Fibroblast of skin of abdomen (primary cell): ENCODE data around the gene IL1F10.

Experiments used
- DNase-seq: peaks from one replicate; pipeline ENCODE4 v3.0.0-alpha.2; 2013

Gene IL1F10

DNA sequence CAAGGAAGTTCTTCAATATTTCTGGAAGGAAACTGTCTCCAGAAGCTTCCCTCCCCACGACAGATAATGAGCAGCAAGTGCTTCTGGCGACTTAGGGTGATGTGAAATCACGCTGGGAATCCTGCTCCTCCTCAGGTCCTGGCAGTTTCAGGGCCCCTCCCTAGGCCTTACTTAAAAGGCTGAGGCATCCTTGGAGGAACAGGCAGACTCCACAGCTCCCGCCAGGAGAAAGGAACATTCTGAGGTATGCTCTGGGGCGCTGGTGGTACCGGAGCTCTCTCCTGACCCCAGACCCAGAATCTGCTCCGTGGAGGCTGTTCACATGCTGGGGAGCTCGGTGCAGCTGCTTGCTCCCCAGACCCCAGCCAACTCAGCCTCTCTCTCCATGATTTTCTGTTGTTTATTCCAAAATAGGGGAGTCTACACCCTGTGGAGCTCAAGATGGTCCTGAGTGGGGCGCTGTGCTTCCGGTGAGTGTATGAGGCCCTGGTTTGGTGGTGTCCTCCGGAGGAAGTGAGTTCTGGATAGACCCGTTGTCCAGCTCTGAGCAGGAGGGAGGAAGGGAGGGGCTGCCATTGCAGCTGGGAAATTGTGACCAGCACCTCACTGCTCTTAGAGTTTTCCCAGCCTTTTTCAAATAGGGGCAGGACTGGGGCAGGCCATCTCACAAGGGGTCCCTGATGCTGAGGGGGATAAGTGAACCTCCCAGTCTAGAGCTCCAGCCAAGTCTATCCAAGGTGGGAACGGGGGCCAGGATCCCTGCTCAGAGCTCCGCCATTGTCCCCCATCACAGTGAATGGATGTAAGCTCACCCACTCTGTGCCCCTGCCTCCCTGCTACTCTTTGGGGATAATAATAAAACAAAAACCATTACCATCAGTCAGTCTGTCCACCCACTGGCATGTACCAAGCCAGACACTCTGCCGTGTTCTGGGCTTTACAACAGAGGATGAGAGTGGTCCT, 8.5 kb upstream of the IL1F10 start, which contains the start of gene IL36RN:
Gene IL36RN (plus strand): TSS at position 201 of the 963 bp plus-strand sequence. CDS start 241 bp downstream, at position 442.
- DNase-seq, result no peak

DNA sequence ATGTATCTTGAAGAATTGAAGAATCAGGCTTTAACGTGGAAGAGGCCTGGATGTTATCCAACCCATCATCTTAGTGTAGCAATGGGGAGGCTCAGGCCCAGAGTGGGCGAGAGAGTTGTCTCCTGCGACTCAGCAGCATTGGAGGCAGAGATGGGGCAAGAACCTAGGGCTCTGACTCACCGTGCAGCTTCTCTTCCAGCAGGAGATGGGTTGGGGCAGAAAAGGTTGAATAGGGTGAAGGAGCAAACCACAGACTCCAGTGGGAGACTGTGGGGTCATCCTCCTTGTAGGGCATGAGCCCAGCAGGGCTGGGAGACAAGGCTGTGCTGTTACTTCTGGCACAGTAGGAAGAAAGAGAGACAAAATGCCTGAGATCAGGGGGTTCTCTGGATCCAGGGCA, 7.4 kb upstream of the IL1F10 start:
- no peak for DNase-seq

DNA sequence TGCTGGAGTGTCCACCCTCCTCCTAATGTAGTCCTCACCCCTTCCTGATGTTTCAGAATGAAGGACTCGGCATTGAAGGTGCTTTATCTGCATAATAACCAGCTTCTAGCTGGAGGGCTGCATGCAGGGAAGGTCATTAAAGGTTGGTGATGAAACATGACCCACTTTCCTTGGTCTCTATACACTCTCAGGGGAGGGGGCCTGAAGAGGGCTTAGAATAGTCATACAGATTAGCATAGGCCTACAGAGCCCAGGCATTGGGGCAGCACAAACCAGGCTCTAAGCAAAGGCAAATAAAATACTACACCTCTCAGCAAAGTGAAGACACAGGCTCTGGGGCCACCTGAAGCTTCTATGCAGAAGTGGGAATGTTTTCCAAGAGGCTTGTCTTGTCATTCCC, 7.0 kb upstream of the IL1F10 start:
- DNase-seq, result no peak

DNA sequence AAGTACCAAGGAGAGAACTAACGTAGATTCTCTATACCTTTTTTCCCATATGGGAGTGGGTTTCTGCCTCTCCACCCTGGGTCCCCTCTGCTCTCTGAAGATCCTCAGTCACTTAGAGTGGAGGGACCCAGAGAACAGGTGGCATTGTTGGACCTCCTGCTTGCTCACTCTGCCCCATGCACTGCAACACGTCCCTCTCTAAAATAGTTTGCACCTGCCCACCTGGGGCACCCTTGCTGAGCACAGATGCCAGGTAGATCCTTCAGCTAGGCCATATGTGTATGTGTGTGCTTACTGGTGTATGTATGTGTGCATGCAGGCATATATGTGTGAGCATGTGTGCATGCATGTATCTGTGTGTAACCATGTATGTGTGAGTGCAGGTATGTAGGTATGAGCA, 6.5 kb upstream of the IL1F10 start:
- DNase-seq, result no peak

DNA sequence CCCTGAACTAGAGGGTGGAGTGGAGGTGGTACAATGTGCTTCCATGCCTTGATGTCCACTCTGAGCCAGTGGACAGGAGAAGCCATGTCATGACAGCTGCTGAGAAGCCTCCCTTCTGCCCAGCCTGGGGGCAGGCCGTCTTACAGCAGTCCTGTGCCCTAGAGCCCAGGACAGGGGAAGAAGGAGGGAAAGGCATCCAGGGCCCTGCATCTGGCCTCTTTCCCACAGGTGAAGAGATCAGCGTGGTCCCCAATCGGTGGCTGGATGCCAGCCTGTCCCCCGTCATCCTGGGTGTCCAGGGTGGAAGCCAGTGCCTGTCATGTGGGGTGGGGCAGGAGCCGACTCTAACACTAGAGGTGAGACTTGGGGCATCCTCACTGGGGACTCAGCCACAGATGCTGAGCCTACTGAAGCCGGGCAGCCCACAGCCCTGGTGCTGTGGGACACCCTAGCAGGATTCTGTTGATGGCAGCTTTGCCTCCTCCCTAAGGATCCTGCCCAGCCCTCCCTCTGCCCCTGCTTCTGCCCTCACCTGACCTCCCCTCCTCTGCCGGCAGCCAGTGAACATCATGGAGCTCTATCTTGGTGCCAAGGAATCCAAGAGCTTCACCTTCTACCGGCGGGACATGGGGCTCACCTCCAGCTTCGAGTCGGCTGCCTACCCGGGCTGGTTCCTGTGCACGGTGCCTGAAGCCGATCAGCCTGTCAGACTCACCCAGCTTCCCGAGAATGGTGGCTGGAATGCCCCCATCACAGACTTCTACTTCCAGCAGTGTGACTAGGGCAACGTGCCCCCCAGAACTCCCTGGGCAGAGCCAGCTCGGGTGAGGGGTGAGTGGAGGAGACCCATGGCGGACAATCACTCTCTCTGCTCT, 5.6 kb upstream of the IL1F10 start:
- no peak for DNase-seq

DNA sequence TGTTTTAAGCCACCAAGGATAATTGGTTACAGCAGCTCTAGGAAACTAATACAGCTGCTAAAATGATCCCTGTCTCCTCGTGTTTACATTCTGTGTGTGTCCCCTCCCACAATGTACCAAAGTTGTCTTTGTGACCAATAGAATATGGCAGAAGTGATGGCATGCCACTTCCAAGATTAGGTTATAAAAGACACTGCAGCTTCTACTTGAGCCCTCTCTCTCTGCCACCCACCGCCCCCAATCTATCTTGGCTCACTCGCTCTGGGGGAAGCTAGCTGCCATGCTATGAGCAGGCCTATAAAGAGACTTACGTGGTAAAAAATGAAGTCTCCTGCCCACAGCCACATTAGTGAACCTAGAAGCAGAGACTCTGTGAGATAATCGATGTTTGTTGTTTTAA, 3.5 kb upstream of the IL1F10 start:
- no peak for DNase-seq

DNA sequence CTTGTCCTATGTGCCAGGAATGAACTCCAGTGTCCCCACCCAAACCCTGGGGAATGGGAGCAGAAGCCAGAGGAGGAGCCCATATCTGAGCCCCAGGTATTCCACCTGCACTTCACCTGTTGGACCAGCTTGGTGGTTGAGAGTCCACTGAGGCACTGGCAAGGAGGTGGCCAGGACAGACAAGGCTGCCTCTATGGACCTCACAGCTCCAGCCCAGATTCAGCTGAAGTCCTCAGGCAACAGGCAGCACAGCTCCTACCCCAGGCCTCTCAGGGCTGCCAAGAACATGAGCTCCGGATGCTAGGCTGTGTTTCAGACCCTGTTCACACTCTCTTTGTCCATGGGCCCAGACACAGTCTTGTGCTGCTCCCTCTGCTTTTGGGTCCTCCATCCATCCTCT, 2.9 kb upstream of the IL1F10 start:
- no peak for DNase-seq

DNA sequence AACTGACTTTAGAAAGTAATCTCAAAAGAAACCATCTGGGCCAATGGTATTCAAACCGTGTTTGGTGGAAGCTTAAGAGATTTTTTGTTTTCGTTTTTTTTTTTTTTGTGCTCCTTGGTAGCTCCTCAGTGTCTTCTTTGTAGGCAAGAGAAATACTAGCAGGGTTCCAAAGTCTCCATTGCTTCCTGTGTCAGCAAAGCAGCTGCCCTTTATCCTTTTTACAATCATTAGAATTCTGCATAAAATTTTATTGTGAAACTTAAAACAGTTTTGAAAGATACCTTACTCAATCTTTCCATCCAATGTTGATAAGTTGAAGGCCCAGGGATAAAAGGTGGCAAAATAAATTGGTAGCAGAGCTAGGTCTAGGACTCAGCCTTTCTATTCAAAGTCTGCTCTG, 479 bp downstream of the IL1F10 start:
- DNase-seq, result no peak

DNA sequence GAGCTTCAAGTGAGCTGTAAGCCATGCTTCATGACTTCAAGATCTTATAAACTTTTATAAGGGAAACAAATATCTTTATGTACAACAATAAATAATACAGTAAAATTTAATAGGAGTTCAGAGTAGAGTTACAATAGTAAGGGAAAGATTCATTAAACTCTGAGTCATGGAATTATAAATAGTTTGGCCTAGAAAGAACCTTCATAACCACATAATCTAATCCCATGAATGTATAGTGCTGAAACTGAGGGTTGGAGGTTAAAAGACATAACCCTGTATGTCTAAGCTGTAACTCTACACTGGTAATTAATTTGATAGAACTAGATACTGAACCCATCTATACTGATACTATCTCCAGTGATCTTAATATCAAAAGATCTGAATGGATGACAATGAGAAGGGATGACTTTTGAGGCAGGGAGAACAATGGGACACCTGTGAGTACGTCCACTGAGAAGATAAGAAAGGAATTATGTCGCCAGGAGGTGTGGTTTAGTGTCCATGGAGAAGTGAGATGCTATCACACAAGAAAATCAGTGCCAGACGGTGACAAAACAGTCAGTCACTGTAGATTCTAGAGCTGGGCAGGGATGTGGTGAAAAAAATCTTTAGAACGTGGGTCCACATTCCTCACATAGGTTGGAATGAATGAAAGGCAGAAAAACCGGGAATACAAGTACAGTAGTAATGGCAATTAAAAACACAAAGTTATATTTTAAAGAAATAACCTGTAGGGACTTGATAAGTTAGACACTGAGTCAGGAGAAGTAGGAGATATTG, 1.1 kb downstream of the IL1F10 start:
- peak; percentile 17 for DNase-seq

DNA sequence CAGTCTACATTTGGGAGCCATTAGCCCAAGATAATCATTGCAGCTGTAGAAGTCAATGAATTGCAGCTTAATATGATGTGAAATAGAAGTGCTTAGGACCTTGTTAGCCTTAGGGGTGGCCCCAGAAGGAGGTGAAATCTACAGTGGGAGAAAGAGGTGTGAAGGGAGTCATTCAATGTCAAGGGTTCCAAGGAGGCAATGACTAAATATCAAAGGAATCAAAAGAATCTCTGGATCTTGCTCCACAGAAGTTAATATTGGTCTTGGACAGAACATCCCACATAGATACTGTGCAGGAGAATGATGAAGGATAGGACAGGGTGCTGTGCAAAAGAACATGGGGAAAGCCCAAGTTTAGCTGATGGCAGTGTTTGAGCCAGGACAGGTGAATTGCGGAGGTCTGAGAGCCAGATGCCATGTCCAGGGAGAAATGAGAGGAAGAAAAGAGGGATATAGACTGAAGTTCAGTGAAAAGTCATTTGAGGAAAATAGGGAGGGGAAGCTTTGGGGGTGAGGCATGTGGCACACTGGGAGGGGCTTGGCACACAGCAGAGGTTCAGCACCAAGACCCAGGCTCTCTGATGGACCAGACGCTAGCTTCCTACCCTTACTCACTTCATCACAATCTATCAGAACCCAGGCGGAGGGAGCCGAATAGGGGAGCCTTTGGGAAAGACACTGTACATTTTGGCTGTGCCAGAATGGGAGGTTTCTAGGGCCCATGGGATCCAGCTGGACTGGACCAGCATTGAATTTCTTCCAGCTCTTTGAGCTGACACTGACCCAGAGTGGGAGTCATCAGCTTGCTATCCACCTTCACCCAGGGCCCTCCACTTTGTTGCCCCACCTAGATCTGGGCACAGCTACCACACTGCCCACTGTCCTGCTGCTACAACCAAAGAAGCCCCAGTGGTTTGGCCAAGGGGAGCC, 2.2 kb downstream of the IL1F10 start:
- peak; percentile 3 for DNase-seq

DNA sequence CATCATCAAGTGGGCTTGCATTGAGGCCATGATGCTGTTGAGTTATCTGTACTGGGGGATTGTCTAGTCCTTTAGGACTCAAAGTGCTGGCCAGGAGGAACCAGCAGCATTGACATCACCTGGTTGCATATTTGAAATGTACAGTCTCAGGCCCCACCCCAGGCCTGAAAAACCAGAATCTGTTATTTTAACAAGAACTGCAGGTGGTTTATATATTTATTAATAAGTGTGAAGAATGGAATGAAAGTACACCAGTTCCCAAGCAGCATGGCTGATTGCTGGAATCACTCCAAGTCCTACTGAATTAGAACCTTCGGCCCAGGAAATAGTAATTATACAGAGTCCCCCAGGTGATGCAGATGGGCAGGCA, 2.8 kb downstream of the IL1F10 start:
- DNase-seq, result no peak

DNA sequence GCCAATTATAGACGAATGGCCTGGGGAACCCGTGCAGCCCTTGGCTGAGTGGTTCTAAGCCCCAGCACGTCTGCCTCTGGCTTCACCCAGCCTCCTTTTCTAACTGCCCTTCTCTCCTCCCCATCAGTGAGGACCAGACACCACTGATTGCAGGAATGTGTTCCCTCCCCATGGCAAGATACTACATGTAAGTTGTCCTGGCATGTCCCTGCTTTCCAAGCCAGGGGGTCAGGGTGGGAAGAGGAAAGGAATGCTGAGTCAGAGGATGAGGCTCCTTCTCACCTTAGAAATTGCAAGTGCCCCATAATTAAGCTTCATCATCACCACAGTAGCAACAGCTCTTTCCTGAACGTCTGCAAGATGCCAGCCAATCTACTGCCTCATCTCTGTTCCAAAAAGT, 4.8 kb downstream of the IL1F10 start:
- DNase-seq, result no peak

DNA sequence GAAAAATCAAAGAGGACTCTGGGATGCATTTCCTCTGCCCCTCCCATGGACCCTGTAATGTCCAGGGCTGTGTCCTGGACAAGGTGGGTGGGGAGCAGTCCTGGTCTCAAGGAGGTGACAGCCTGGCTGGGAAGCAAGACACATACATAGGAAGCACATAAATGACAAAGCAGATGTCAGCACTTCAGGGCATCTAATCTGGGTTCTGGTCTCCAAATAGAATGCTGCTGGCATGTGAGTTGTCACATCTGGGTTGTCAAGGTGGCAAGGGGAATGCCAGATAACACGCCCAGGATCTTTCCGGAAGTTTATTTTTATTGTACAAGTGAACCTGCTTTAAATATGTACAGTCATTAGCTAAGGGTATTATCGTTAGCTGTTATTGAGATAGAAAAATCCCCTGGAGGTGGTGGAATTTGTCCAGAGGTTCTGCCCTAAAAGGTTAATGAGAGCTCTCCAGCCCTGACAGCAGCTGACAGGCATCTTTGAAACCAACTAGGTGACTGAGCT, 5.6 kb downstream of the IL1F10 start:
- DNase-seq, result no peak

DNA sequence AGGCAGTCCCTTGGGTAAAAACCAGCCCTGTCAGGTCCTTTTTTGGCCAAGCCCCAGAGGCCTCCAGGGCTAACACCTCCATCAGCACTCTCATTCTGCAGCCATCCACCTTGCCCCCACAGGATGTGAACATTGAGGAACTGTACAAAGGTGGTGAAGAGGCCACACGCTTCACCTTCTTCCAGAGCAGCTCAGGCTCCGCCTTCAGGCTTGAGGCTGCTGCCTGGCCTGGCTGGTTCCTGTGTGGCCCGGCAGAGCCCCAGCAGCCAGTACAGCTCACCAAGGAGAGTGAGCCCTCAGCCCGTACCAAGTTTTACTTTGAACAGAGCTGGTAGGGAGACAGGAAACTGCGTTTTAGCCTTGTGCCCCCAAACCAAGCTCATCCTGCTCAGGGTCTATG, 7.3 kb downstream of the IL1F10 start:
- no peak for DNase-seq

DNA sequence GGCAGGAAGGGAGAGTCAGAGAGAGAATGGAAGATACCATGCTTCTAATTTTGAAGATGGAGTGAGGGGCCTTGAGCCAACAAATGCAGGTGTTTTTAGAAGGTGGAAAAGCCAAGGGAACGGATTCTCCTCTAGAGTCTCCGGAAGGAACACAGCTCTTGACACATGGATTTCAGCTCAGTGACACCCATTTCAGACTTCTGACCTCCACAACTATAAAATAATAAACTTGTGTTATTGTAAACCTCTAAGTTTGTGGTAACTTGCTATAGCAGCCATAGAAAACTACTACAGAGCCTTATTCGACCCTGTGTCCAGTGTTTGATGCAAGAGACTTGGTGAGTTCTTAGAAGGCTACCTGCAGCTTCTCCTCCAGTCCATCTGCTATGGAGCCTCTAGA, 7.8 kb downstream of the IL1F10 start:
- DNase-seq, result no peak

DNA sequence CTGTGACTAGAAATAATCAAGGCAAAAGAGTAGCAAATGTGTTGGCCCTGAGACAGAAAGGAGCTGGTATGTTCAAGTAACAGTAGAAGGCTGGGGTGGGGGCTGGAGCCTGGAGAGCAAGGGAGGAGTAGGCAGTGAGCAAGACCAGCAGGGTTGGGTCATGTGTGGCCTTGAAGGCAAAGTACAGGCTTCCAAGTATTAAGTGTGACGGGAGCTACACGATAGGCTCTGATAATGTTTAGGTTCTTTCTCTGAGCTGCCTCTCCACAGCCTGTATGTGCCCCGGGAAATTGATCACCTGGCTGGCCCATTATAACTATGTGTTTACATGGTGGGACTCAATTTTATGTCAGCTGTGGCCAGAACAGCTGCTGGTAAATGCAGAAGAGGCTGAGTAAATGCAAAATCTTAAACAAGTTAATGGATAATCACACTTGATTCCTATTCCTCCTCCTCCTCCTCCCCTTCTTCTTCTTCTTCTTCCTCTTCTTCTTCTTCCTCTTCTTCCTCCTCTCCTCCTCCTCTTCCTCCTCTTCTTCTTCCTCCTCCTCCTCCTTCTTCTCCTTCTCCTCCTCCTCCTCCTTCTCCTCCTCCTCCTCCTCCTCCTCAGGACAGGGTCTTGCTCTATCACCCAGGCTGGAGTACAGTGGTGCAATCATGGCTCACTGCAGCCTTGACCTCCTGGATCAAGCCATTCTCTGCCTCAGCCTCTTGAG, 9.3 kb downstream of the IL1F10 start:
- DNase-seq, result no peak

DNA sequence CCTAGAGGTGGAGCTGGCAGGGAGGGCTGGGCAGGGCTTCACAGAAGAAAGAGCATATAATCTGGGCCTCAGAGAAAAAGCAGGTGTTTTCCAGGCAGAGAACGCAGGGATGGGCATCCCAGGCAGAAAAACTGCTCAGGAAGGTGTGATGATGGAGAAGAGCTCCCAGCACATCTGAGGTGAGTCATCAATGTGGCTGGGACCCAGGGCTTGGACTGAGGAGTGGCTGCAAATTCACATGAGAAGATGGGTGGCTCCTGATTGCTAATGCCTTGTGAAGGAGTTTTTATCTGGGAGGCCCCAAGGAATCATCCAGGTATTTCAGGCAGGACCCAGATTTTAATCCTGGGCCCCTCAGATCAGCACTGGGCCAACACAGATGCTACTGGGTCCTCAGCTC, 10.2 kb downstream of the IL1F10 start:
- DNase-seq, result no peak

DNA sequence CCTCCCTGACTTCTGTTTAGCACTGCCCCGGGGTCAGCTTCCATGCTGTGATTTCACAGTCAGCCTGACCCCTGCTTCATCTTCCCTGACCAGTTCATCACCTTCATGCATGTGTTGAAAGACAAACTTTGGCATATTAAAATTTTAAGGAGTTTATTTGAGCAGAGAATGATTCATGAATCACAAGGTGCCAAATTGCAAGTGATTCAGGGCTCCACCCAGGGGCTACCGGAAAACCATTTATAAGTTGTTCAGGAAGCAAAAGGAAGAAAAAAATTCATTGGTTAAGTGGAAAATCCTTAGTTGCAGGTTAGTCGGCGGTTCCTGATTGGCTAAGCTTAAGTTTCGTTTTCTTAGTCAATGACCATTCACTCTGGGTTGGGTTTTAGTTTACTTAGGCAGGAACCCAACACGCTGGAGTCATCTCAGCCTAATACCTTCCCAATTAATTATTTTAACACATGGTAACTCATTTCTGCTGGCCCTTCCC, 10.6 kb downstream of the IL1F10 start:
- no peak for DNase-seq

DNA sequence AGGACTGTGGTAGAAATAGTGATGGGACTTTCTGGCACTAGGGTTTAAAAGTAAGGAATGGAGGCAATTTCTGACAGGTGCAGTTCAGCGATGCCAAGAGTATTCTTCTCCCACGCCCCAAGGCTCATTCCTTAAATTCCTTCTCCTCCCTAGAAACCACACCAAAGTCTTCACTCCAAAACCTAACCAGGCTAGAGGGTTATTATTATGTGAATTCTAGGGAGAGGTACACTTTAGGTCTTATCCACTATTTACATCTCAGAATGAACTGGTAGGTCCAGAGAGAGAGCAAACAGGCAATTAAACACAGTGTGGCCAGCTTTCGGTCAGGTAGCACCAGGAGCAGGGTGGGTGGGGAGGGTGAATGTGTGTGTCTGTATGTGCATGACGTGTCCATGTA, 11.4 kb downstream of the IL1F10 start:
- DNase-seq, result no peak

DNA sequence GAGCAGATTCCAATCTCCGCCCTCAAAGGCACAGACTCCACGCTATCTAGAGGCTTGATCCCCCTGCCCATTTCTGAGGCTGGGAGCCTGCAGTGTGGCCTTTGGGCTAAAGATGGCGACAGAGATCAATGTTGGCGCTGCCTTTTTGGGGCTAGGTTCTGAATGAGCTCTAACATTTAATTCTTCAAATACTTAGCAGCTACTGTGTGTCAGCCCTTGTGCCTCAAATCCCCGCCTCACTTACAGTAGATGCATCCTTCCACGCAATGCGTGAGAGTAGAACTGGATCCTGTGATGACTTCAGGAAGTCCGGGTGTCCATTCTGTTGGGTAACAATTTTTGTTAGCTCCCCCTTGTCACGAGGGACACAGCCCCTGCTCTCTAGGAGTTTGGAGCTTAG, 12.4 kb downstream of the IL1F10 start:
- peak; percentile 20 for DNase-seq
